ENCODE data around the gene NPIPA7.
"Not testable (repeated sequence)": the region's sequence is repeated elsewhere in the genome, so short reads cannot be mapped to it uniquely, and the experiment has no call there.

Gene NPIPA7

GRCh38 chr16:16402333-16402732 lies 23.4 kb downstream of the NPIPA7 start:
- H3K9me3 Mint-ChIP-seq (ENCODE audit: low read depth); H3K27me3 Mint-ChIP-seq; H3K4me3 Mint-ChIP-seq; H3K4me1 Mint-ChIP-seq (ENCODE audit: low read depth); H3K27ac Mint-ChIP-seq; H3K36me3 Mint-ChIP-seq: not testable (repeated sequence)

DNA sequence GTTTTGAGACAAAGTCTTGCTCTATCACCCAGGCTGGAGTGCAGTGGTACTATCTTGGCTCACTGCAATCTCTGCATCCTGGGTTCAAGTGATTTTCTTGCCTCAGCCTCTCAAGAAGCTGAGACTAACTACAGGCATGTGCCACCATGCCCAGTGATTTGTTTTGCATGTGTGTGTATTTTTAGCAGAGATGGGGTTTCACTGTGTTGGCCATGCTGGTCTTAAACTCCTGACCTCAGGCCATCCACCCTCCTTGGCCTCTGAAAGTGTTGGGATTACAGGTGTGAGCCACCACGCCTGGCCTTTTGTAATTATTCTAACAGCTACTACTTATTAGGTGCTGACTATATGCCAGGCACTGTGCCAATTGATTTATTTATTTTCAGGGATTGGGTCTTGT lies 25.3 kb downstream of the NPIPA7 start:
- not testable (repeated sequence) for H3K27ac Mint-ChIP-seq; H3K27me3 Mint-ChIP-seq; H3K4me1 Mint-ChIP-seq (ENCODE audit: low read depth); H3K9me3 Mint-ChIP-seq (ENCODE audit: low read depth); H3K4me3 Mint-ChIP-seq; H3K36me3 Mint-ChIP-seq

- H3K27me3 Mint-ChIP-seq; H3K27ac Mint-ChIP-seq; H3K36me3 Mint-ChIP-seq; H3K4me3 Mint-ChIP-seq; H3K9me3 Mint-ChIP-seq (ENCODE audit: low read depth); H3K4me1 Mint-ChIP-seq (ENCODE audit: low read depth): not testable (repeated sequence)
Measured at GRCh38 chr16:16405421-16405820, 26.5 kb downstream of the NPIPA7 start.

DNA sequence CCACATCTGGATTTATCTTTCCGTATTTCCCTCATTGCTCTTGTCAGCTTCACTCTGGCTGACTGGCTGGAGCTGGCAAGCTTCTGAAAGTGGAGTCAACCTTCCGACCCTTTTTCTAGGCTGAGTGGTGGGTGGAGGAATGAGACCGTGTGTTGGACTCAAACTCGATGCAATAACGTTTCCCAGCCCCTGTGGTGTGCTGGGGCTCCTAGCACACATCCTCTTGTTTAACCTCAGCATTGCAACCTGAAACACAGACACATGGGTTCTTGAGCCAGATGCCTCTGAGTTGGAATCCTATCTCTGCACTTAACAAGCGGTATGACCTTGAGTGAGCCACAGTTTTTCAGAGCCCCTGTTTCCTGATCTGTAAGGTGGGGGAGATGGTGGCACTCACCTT lies 29.5 kb downstream of the NPIPA7 start:
- not testable (repeated sequence) for H3K36me3 Mint-ChIP-seq; H3K4me1 Mint-ChIP-seq (ENCODE audit: low read depth); H3K27ac Mint-ChIP-seq; H3K9me3 Mint-ChIP-seq (ENCODE audit: low read depth); H3K27me3 Mint-ChIP-seq; H3K4me3 Mint-ChIP-seq

GRCh38 chr16:16413773-16414172 lies 34.8 kb downstream of the NPIPA7 start:
- not testable (repeated sequence) for H3K9me3 Mint-ChIP-seq (ENCODE audit: low read depth); H3K4me1 Mint-ChIP-seq (ENCODE audit: low read depth); H3K4me3 Mint-ChIP-seq; H3K36me3 Mint-ChIP-seq; H3K27me3 Mint-ChIP-seq; H3K27ac Mint-ChIP-seq

- H3K9me3 Mint-ChIP-seq (ENCODE audit: low read depth); H3K27me3 Mint-ChIP-seq; H3K36me3 Mint-ChIP-seq; H3K4me1 Mint-ChIP-seq (ENCODE audit: low read depth); H3K4me3 Mint-ChIP-seq; H3K27ac Mint-ChIP-seq: not testable (repeated sequence)
Measured at GRCh38 chr16:16417071-16417470, 38.1 kb downstream of the NPIPA7 start.

GRCh38 chr16:16417914-16418544 lies 39.1 kb downstream of the NPIPA7 start:
- not testable (repeated sequence) for H3K9me3 Mint-ChIP-seq (ENCODE audit: low read depth); H3K36me3 Mint-ChIP-seq; H3K4me1 Mint-ChIP-seq (ENCODE audit: low read depth); H3K4me3 Mint-ChIP-seq; H3K27ac Mint-ChIP-seq; H3K27me3 Mint-ChIP-seq

DNA sequence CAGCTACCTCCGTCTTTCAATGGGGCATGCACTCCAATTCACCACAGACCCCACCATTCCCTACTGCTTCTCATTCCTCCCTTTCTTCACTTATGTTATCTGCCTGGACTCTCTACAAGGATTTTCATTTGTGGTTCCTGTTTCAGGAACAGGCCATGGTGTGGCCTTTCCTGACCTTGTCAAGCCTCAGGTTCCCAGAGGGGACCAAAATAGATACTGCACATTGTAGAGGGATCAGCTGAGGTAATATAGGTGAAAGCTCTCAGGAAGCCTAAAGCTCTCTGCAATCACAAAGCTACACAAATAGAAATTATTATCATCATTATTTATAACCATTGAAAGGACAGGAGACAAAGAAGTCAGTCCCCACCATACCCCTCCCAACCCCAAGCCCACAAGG lies 41.6 kb downstream of the NPIPA7 start:
- not testable (repeated sequence) for H3K36me3 Mint-ChIP-seq; H3K27me3 Mint-ChIP-seq; H3K27ac Mint-ChIP-seq; H3K9me3 Mint-ChIP-seq (ENCODE audit: low read depth); H3K4me1 Mint-ChIP-seq (ENCODE audit: low read depth); H3K4me3 Mint-ChIP-seq

GRCh38 chr16:16425146-16425545 lies 46.2 kb downstream of the NPIPA7 start:
- not testable (repeated sequence) for H3K4me1 Mint-ChIP-seq (ENCODE audit: low read depth); H3K4me3 Mint-ChIP-seq; H3K36me3 Mint-ChIP-seq; H3K27me3 Mint-ChIP-seq; H3K9me3 Mint-ChIP-seq (ENCODE audit: low read depth); H3K27ac Mint-ChIP-seq

GRCh38 chr16:16431135-16431534 lies 52.2 kb downstream of the NPIPA7 start:
- H3K27ac Mint-ChIP-seq; H3K9me3 Mint-ChIP-seq (ENCODE audit: low read depth); H3K27me3 Mint-ChIP-seq; H3K4me3 Mint-ChIP-seq; H3K4me1 Mint-ChIP-seq (ENCODE audit: low read depth); H3K36me3 Mint-ChIP-seq: not testable (repeated sequence)

GRCh38 chr16:16434711-16435110 lies 55.8 kb downstream of the NPIPA7 start:
- H3K4me1 Mint-ChIP-seq (ENCODE audit: low read depth); H3K4me3 Mint-ChIP-seq; H3K36me3 Mint-ChIP-seq; H3K27ac Mint-ChIP-seq; H3K27me3 Mint-ChIP-seq; H3K9me3 Mint-ChIP-seq (ENCODE audit: low read depth): not testable (repeated sequence)

- not testable (repeated sequence) for H3K4me1 Mint-ChIP-seq (ENCODE audit: low read depth); H3K4me3 Mint-ChIP-seq; H3K27ac Mint-ChIP-seq; H3K9me3 Mint-ChIP-seq (ENCODE audit: low read depth); H3K27me3 Mint-ChIP-seq; H3K36me3 Mint-ChIP-seq
Measured at GRCh38 chr16:16441401-16441800, 62.5 kb downstream of the NPIPA7 start.
